Fibroblast of skin of right biceps (primary cell): ENCODE results near the gene UCHL3.

Experiments used
- DNase-seq: peaks from one replicate; pipeline ENCODE4 v3.0.0-alpha.2; 2013

The UCHL3 gene

GRCh38 chr13:75633285-75633684 lies 83.7 kb downstream of the UCHL3 start:
- peak; percentile 98 for DNase-seq

- DNase-seq = peak; percentile 44
Measured at GRCh38 chr13:75635101-75635827, 85.7 kb downstream of the UCHL3 start.

GRCh38 chr13:75635828-75636435 lies 86.3 kb downstream of the UCHL3 start, which contains the start of gene LMO7:
TSS of gene LMO7 (plus strand) at chr13:75636330. CDS start at chr13:75636658, 328 bp downstream.
- DNase-seq = peak; percentile 80

GRCh38 chr13:75636436-75637180 lies 87.0 kb downstream of the UCHL3 start:
- peak; percentile 56 for DNase-seq

GRCh38 chr13:75637181-75637750 lies 87.7 kb downstream of the UCHL3 start:
- DNase-seq = no peak

- DNase-seq = no peak
Measured at GRCh38 chr13:75639454-75639853, 89.9 kb downstream of the UCHL3 start.

GRCh38 chr13:75641026-75641425 lies 91.4 kb downstream of the UCHL3 start:
- DNase-seq = no peak

GRCh38 chr13:75643182-75643581 lies 93.6 kb downstream of the UCHL3 start:
- no peak for DNase-seq

- no peak for DNase-seq
Measured at GRCh38 chr13:75643693-75644092, 94.1 kb downstream of the UCHL3 start.

- DNase-seq = peak; percentile 44
Measured at GRCh38 chr13:75645141-75645540, 95.5 kb downstream of the UCHL3 start.

GRCh38 chr13:75647126-75647784 lies 97.7 kb downstream of the UCHL3 start:
- peak; percentile 38 for DNase-seq

- no peak for DNase-seq
Measured at GRCh38 chr13:75648446-75648845, 98.9 kb downstream of the UCHL3 start.

- DNase-seq = peak; percentile 74
Measured at GRCh38 chr13:75651013-75651412, 101.4 kb downstream of the UCHL3 start.

GRCh38 chr13:75652726-75653125 lies 103.1 kb downstream of the UCHL3 start:
- DNase-seq = no peak
